GM21528 (cell line): ENCODE measurements around the gene ARL4C.
A peak's percentile ranks its signal among the peaks of the same experiment; 100 is the strongest.

ENCODE experiments used
- ATAC-seq: cut with Tn5 transposase; IDR thresholded peaks from one replicate; pipeline ENCODE4 v1.9.1; 2021; ENCODE audit warnings: mild to moderate bottlenecking, moderate library complexity; ENCODE audit not compliant: unreplicated experiment, low FRiP score

The ARL4C gene, protein sequence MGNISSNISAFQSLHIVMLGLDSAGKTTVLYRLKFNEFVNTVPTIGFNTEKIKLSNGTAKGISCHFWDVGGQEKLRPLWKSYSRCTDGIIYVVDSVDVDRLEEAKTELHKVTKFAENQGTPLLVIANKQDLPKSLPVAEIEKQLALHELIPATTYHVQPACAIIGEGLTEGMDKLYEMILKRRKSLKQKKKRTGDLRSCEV

DNA sequence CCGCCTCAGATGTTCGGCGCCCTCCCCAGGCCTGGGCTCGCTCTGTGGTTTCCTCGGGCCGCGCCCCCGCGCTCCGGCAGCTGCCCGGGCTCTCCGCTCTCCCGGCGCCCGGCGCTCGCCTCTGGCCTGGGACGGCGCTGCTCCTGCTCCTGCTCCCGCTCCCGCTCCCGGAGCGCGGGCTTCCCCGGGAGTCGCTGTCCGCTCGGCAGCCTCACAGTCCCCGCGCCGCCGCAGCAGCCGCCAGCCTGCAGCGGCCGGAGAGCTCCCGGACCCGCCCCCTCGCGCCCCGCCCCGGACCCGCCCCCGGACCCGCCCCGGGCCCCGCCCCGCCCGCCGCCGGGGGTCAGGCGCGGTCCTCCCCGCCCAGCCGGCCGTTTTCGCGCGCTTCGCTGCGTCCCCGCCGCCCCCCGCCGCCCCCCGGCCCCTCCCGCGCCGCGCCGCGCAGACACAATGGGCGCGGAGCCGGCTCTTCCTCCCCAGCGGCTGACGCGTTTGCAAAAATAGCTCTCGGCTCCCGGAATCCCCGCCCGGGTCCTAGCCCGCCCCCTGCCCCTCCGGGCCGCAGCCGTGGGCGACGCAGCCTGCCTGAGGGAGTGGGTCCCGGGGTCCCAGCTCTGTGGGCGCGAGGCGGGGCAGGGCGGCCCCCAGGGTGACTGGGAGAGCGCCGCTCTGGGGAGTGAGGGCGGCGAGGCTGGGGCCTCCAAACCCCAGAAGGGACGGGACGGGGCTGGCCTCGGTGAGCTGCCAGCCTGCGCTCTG is at the start of gene ARL4C:
TSS of gene ARL4C (minus strand) at position 247 of the 759 bp plus-strand sequence. CDS start 495 bp downstream, outside the sequence.
- ATAC-seq = peak; percentile 72

DNA sequence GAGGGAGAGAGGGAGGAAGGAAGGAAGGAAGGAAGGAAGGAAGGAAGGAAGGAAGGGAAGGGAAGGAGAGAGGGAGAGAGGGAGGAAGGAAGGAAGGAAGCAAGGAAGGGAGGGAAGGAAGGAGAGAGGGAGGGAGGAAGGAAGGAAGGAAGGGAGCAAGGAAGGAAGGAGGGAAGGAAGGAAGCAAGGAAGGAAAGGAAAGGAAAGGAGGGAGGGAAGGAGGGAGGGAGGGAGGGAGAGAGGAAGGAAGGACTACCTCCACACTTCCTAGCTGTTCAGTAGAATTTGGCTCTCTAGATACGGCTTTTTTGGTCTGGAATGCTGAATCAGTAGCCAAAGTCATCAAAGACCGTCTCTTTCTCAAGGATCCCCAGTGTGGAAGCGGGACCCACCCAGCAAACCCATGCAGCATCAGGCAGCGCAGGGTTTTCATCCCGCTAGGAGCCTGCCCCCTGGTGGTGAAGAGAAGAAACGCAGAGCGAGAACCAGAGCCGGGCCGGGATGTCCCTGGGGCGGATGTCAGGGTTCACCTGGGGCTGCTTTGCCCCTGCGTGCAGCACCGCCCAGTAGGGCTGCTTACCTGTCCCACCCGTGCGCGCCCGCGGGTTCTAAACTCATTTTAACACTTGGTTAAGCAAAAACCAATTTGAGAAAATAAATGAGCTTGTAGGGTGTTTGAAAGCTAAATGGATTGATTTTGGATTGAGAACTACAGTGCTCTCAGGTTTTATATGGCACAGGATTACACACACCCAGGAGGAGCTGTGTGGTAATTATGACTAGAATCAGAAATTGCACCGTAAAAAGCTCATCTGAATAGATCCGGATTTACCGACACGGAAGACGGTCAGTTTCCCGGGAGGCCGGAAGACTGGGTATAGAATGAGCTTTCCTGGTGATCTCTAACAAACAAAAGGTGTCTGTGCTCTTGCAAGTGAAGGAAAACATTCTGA is 48.1 kb upstream of the ARL4C start:
- peak; percentile 68 for ATAC-seq

DNA sequence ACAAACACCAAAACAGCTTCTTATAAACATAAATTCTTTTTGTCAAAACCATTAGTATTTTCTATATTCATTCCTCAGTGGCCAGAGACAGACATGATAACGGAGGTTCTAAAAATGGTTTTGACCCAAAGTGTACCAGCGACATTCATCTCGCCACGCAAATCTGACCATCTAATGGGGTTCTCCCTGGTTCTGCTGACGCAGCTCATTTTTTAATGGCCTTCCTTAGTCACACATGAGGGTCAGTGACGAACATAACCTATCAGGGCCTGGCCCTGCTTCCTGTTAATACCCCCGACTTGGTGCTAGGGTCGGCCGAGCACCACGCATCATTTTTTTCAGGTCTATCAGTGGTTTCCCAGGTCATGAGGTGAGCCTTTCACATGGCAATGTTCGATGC is 45.9 kb upstream of the ARL4C start:
- ATAC-seq = no peak

DNA sequence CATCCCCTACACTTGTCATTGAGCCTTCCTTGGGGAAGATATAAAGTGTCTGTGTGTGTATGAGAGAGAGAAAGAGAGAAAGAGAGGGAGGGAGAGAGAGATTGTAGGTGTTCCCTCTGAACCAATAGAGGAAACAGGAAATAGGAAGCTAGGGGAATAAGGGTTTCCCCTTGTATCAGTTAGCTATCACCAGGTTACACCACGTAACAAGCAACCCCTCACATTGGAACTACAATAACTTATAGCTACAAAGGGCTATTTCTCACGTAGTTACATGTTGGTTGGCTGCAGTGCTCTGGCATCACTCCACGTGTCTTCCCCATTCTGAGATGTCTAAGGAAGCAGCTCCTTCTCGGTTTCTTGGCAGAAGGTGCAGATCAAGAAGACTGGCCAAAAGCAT is 41.0 kb upstream of the ARL4C start:
- ATAC-seq = no peak

DNA sequence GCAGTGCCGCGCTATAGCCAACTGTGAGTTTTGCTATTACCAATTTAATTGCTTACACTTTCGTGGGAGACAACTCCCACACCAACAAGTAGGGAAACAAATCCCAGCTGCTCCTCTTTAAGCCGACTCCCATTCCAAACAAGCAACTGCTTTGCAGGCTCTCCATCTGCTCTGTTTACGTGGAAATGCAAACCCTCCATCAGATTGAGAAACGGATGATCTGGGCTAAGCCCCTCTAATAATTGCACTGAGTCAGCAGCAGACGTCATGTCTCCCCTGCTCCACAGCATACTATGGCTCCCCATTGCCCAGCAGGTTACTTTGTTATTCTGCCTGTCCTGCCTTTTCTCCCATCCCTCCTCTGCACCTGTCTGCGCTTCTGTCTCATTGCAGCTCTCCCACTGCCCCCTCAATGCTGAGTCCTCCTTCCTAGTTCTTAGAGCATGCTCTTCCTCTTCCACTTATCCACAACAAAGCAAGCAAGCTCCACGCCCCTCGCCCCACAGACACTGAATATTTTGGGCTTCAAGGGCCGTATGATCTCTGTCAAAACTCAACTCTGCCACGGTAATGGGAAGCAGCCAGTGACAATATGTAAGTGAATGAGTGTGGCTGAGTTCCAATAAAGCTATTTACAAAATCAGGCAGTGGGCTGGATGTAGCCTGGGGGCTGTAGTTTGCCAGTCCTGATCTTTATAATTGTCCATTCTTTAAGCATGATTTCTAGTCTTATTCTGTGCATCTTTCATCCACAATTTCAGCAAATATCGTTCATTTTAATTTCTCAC is 39.5 kb upstream of the ARL4C start:
- no peak for ATAC-seq

DNA sequence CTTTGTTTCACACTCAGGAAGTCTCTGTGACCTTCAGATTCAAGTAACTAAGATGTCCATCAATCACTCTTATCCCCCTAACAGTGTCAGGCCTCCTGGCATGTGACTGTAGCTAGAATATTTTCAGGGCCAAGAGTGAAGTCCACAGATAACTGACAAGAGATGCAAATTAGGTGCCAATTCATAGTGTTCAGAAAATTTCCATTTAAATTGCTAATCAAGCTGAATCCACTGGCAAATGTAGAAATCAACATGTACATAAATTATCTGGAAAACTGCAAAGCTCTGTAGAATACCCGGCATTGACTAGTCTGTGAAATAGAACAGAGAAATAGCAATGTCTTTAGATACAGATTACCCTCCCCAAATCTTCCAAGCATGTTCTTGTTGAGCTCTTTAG is 38.6 kb upstream of the ARL4C start:
- no peak for ATAC-seq

DNA sequence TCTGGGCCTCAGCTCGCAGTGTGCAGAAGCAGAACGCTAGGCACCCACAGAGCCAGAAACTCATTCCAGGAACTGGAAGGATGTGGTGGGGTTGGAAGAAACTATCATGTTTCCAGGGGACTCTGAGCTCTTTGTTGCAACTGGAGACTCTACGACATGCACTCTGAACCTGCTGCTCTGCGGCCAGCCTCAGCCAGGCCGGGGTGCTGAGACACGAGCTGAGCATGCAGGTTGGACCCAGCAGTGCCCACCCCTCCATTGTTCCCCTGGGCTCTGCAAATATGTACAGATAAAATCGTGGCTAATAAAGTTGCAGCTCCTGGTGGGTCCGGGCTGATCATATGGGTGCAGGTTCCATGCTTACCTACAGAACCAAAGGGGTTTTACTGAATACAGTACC is 37.6 kb upstream of the ARL4C start:
- no peak for ATAC-seq

DNA sequence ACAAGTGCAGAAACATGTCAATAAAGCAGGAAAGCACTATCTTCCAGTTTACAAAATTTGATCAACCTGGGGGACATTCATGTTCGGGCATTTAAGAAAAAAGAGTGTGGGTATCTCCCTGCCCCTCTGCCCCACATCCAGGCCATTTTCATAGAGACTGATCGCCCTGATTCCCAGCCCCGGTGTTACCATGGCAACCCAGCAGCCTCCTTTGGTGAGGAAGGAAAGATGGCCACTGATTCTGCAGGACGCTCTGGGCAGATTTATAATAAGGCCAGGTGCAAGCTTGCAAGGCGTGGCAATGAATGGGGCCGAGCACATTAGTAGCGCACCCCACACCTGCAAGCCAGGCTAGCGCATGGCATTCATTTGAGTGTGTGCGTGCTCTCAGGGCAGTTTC is 36.7 kb upstream of the ARL4C start:
- no peak for ATAC-seq

DNA sequence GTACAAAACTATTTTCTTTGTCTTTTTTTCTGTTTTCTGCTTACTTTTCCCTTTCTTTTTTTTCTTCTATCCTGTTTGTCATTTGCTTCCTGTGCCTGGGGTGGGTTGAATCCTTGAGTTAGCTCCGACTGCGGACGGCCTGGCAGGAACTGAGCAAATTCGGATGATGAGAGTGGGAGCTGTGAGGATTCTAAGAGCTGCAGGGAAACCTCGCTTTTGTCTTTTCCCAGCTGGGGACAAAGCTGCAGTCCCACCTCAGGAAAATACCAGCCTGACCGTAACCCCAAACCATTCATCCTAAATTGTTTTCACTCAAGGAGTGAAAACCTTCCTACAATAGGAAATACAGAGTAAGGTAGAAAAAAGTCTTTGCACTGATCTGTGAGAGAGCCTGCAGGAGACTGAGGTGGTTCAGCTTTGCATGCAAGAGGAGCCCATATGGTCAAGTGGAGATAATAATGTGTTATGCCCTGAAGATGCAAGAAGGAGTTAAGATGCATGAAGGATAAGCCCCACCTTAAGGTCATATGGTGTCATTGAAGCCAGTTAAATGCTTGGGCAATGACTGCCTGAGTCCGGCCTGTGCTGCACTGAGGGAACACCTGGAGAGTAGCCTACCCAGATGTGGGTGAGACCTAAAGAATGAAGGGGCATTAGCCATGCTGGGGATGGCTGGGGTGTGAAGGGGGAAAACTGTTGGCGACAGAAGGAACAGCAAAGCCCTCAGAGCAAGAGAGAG is 31.7 kb upstream of the ARL4C start:
- no peak for ATAC-seq

DNA sequence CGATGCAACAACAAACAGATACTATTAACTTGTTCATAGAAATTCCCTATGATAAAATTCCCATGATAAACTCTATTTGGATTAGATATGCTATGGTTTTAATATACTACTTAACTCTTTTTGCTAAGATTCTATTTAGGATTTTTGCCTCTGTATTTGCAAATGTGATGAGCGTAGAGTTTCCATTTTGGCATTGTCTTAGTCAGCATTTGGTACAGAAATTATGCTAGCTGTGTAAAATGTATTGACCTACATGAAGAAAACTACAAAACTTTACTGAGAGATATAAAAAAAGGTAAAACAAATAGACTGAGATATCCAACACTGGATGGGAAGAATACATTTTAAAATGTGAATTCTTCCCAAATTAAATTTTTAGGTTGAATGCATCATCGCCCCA is 29.8 kb upstream of the ARL4C start:
- no peak for ATAC-seq

DNA sequence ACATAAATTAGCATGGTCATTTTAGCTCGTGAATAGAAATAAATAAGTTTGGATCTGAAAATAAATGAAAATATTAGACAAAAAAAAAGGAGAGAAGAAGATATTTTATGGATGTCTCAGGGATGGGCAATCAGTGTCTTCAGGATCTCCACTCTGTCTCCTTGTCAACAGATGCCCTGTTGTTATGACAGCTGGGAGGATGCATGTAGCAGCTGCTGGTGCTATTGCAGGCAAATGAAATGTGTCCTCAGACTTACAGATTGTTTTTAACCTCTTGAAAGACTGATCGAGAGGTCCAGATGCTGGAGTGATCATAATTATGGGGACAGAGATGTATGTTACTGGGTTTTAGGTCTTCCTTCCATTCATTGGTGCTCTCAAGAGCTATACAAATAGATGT is 24.7 kb upstream of the ARL4C start:
- no peak for ATAC-seq

DNA sequence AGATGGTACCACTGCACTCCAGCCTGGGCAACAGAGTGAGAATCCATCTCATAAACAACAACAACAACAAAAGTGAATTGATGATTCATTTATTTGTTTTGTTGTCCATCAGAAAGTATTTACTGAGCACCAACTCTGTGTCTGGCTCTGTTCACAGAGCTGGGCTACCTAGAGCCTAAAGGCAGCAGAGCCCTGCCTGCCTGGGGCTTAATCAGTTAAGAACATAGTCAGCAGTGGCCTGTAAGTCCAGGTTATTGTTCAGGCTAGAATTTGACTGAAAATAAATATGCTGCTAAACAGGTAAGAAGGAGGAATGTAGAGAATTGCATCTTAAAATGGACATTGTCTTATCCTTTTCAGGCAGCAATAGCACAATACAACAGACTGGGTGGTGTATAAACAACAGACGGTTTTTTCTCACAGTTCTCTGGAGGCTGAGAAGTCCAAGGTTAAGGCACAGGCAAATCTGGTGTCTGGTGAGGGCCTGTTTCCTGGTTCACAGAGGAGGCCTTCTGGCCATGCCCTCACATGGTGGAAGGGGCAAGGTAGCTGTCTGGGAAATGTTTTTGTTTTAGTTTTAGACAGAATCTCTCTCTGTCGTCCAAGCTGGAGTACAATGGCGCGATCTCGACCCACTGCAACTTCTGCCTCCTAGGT is 22.2 kb upstream of the ARL4C start:
- ATAC-seq = no peak

DNA sequence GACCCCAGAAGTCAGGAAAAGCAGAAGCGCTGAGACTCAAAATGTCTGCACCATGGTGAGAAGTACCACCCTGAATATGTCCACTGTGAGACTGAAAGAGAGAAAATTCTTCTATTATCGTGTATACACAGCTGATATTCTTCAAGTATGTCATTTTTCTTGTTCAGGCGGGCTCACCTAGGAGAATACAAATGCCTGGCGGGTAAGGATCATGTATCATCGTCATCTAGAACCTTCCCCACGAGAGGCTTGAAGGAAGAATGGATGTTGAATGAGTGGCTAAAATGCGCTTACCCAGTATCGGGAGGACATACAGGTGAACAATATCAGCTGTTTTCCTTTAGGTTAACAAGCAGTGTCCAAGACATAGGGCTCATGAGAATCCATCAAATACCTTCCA is 21.1 kb upstream of the ARL4C start:
- ATAC-seq = no peak

DNA sequence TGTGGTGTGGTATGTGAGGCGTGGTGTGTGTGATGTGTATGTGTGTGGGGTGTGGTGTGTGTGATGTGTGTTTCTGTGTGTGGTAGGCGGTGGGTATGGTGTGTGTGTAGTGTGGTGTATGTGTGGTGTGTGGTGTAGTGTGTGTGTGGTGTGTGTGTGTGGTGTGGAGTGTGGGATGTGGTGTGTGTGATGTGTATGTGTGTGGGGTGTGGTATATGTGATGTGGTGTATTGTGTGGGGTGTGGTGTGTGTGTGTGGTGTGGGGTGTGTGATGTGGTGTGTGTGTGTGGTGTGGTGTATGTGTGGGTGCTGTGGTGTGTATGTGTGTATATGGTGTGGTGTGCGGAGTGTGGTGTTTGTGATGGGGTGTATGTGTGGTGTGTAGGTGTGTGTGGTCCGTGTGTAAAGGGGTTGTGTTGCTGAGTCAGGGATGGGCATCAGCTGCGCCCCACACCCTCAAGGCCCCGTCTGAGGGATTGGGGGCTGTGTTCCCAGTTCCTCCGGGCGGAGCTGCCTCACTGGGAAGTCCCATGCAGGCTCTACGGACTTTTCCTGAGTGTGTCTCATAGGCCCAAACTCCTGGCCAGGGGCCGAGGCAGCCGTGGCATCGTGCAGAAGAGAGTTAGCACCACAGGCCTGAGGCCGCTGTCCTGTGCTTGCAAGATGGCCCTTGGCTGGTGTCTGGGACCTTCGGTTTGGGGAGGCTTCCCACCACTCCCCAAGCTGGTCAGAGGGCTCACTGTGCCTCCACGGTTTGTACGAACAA is 18.2 kb upstream of the ARL4C start:
- ATAC-seq = no peak

DNA sequence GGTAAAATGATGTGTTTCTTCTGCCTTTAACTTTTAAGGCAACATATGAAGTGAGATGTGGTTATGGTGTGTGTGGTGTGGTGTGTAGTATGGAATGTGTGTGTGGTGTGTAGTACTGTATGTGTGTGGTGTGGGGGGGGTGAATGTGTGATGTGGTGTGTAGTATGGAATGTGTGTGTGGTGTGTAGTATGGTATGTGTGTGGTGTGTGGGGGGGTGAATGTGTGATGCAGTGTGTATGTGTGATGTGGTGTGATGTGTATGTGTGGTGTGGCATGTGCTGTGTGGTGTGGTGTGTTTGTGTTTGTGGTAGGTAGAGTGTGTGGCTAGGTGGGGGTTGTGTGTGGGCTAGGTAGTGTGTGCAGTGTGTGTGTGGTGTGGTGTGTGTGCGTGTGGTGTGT is 17.2 kb upstream of the ARL4C start:
- ATAC-seq = no peak

DNA sequence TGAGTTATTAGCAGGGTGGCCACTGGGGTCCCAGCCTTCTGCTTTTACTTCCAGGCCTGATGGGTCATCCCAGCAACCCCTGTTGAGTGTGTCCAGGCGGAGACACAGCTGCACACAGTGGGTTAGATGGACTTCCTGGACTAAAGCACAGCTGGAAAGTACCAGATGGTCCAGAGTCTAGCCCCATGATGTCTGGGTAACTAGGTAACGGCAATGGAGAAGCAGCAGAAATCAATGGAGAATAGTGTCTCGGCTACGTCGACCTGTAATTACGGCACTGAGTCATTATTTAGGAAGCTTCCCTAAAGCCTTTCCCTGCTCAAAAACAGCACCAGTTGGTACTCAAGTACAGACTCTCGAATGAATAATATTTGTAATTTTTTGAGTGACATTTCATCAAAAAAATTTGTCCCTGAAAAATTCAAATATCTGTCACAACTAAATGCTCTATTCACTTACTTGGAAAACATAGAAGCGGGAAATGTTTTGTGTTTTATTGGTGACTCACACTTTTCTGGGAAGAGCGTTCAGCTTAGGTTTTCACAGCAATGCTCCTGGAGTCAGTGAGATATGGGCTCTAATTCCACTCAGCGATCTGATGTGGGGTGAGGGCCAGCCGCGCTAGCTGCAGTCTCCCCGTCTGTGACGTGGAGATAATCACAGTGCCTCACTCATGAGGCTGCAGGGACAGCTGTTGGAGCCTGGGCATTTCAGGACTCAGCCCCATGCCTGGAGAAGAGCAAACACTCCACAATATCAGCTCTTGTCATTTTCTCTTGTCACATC is 16.2 kb upstream of the ARL4C start:
- ATAC-seq = no peak

DNA sequence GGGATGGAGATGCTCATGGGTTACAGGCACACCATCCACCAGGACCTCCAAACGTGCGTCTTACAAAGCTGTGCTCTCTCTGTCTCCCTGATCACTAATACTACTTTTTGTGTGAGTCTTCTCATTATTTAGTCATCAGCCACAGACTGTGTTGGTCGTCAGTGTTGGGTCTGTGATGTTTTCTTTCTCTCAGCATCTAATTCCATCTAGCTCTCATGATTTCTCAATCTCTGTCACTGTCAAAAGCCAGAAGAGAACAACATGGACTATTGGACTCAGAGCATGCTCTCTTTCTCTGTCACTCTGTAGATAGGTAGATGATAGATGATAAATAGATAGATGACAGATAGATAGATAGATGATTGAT is 6.0 kb upstream of the ARL4C start:
- ATAC-seq = no peak
